ENCODE data around the gene OR6X1.
"Not testable (repeated sequence)": the region's sequence is repeated elsewhere in the genome, so short reads cannot be mapped to it uniquely, and the experiment has no call there.

Gene OR6X1

DNA sequence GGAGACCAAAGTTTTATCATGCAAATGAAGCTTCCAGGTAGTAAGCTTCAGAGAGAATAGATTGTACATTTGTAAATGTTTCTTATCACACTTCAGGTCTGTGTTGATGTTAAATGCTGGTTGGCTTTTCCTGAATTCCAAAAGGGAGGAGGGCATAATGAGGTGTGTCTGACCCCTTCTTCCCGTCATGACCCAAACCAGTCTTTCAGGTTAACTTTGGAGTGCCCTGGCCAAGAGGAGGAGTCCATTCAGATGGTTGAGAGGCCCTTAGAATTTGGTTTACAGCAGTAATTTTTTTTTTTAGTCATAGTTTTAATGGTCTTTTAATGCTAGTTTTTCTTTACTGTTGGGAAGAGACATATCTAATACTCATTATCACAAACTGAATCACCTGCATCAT, 2.5 kb downstream of the OR6X1 start:
- DNase-seq = no peak

GRCh38 chr11:123748349-123748748, 6.0 kb downstream of the OR6X1 start:
- DNase-seq = not testable (repeated sequence)

DNA sequence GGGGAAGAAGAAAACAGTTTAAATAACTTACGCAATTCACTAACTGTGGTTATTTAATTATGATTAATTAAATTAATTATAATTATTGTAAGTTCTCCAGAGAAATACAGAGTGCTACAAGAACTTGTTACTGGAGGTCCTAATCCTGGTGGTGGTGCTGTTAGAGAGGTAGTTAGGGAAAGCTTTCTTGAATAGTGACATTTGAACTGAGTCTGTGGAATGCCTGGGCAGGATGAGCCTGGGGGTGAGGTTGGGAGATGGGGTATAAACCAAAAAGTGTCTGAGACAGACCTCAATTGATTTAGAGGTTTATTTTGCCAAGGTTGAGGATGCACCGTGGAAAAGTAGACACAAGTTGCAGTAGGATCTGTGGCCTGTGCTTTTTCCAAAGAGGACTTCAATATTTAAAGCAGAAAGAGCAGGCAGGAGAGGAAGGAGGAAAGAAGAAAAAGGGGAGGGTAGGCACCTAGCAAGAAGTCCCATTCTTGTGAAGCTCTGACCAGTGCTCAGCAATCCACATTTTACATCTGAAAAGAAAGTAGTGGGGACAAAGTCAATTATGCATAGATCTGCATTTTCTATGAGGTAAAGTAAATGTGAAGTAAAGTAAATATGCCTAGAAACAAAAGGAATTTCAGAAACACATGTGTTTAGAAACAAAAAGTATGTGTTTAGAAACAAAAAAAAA, 8.4 kb downstream of the OR6X1 start:
- DNase-seq = no peak

GRCh38 chr11:123742724-123743120, 11.6 kb downstream of the OR6X1 start:
- no peak for DNase-seq

DNA sequence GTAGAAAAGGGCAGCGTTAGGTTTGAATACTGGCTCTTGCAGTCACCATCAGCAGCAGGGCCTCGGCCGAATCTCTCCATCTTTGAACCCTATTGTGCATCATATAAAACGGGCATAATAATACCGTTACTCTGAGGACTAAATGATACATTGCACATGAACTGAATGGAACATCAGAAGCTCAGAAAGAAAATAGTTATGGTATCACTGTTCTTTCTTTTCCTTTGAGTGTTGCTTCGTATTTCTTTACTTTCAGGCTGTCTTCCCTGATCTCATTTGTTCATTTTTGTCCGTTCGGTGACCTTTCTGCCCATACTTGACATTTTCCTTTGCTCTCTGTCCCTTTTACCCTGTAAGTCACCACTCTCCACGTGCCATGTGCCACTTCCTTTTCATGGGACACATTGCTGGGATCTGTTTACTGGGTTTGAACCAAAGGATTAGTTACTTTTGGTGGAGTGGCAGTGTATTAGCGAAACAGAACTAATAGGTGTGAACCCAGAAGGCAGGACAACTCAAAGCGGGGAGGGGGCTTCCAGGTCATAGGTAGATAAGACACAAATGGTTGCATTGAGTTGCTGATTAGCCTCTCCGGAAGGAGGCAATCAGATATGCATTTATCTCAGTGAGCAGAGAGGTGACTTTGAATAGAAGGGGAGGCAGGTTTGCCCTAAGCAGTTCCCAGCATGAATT, 12.1 kb downstream of the OR6X1 start:
- no peak for DNase-seq

DNA sequence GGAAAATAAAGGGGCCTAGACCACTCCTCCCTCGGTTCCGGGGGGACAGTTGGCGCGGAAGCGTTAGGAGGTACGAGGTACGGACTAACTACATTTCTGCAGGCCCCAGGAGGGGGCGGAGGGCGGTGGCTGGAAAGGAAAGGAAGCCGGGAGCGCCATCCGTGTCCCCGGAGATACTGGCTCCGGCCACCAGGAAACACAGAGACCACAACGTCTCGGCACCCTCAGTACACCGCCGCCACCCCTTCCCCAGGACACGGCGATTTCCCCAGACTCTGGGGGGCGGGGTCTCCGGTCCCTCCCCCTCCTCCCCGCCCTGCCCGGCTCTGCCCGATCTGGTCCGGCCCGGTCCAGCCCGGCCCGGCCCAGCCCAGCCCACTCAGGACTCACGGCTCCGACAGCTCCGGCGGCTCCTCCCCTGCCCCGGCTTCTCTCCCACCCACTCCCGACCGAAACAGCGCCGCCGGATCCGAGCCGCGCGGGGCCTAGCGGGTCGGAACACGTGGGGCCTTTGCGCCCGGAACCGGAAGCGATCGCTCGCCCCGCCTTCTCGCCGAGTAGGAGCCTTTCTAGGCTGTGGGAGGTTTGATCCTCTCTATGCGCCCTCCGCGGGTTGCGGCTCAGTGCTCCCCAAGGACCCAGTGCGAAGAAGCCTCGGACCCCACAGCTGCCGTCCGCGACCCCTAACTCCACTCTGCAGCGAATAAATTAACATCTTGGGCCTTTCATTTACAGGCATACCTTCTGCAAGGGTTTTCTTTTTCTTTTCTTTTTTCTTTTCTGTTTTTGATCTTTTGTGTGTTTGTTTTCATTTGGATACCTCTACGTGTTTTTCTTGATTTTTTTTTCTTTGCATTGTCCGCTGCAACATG, 12.9 kb downstream of the OR6X1 start, which contains the start of gene ZNF202:
Gene ZNF202 (minus strand): TSS at position 502 of the 872 bp plus-strand sequence. CDS start 10,772 bp downstream, outside the sequence.
- DNase-seq = peak; percentile 93

DNA sequence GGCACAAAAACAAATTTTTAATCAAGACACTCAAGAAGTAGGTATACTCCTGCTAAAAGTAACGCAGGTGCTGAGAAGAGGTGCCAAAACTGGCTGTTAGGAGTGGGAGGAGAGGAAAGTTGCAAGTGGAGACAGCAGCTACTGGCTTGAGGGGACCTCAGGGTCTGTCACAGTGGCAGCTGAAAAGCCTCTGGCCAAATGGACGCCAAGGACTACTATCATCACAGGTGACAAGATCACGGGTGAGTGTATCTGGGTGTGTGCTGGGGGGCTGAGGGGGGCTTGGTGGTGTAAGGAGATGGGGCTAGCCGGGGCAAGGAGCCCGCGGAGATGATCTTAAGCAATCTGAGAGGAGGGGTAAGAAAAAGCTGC, 13.5 kb downstream of the OR6X1 start:
- no peak for DNase-seq

DNA sequence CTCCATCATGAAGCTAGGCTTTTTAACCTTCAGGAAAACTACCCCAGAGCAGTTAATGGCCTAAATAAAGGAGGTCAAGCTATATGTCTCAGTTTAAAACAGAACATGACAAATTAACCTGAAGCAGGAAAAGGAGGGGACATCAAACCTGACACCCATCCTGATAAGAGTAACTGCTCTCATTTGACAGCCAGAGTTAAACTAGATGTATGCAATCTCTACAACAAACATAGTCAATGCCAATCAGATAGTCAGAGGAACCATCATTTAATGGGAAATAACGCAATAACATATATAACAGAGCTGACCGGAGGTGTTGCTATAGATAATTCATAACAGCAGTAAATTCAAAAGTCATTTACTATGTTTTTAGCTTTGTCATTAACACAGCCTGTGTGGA, 15.9 kb downstream of the OR6X1 start:
- no peak for DNase-seq

GRCh38 chr11:123736769-123737168, 17.5 kb downstream of the OR6X1 start:
- DNase-seq = no peak

DNA sequence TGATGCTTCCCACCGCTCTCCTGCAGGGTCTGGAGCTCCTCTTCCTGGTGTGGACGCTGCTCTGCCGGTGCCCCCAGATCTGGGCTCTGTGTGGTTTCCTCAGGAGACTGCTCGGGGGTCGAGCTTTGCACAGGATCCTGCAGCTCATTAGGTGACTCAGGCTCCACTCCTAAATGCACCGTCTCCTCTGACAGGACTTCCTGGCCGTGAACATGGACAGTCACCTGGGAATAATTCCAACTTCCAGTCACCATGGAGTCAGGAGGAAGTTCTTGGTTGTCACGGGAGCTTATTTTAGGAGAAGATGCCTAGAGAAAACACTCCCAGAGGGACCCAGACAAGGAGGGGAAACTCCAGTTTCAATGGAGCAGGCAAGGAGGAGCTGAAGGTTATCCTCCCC, 24.7 kb downstream of the OR6X1 start:
- no peak for DNase-seq

- DNase-seq = no peak
These were observed 28.2 kb downstream of the OR6X1 start for GRCh38 chr11:123725995-123726655.

DNA sequence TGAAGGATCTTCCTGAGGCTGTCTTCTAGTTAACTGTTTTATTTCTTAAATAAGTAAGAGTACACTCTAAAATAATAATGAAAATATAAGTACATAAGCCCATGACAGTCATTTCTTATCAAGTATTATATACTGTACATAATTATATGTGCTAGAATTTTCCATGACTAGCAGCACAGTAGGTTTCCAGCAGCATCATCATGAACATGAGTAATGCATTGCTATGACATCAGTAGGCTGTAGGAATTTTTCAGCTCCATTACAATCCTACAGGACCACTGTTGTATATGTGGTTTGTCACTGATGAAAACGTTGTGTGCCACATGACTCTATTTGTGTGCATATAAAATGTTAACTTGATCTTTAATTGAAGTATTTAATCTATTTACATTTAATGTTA, 34.9 kb downstream of the OR6X1 start:
- DNase-seq = no peak

- no peak for DNase-seq
These were observed 35.8 kb downstream of the OR6X1 start for GRCh38 chr11:123718469-123718868.

DNA sequence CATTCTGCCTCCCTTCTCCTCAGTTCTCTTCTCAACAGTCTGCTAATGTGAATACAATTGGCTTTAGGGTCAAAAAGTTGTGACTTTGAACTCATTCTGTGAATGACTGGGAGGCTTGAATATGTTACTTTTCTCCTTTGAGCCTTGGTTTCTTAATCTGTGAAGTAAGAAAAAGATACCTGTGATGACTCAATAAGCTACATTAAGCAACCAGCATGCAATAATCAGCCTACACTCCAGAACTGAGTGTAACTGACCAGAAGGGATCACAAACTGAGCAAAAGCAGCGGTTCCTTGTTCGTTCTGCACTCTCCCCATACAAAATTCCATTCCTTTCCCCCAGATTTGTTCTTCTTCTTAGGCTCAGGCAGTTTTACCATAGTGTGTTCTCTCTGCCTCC, 36.3 kb downstream of the OR6X1 start:
- DNase-seq = no peak

GRCh38 chr11:123712627-123713026, 41.7 kb downstream of the OR6X1 start:
- DNase-seq = not testable (repeated sequence)

DNA sequence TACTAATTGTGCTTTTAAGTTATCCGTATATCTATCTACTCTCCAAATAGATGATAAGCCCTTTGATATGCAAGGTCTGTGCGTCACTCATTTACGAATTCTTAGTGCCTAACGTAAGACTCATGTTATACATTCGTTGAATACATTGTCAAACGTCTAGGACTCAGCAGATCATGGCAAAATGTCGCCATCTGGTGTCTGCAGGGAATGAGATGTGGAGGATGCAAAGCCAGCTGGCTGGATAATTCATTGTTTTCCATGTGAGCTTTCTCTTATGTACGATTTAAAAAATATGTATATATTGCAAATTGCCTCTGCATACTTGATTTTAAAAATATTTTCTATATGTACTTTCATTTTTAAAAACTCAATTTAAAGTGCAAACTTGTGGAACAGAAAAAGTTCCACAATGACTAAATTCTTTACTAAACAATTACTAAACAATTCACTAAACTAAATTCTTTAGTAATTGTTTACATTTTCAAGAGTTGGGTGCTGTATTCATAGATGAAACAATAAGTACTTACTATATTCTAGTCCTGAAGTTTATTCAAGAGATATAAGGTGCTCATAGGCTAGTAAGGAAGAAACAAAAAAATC, 46.6 kb downstream of the OR6X1 start:
- DNase-seq = peak; percentile 58

DNA sequence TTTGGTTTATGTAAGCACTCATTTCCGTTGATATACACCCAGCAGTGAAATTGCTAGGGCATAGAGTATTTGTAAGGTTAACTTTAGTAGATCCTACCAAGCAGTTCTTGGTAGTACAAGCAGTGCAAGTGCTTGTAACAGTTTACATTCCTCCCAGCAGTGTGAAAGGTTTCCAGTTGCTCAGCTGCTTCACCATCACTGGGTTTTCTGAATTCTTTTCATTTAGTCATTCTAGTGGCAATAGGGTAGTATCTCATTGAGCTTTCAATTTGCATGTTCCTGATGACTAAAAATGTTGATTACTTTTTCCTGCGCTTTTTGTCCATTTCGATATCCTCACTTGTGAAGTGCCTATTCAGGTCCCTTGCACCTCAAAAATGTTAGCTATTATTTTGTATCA, 47.1 kb downstream of the OR6X1 start:
- DNase-seq = no peak

- DNase-seq = no peak
These were observed 50.0 kb downstream of the OR6X1 start for GRCh38 chr11:123704341-123704740.
